HCT116 (cell line): ENCODE results near the gene MLX. TPM values are rescaled to one million over a fixed set of nuclear protein-coding genes. Genes with fewer than 3 reads are reported as not detected.

ENCODE experiments used
- ATAC-seq: fragments of 200-7000 bp; cut with Tn5 transposase; 2 replicates; pipeline ENCODE4 v1.9.1; 2020; ENCODE audit warnings: mild to moderate bottlenecking, moderate library complexity
- BruUV-seq: library from RNA; stranded (reverse); fragments of 400-500 nt; replicated peaks from 2 replicates; lab custom pipeline; 2021; lab: Mats Ljungman, UMichigan
- CTCF ChIA-PET: fragments of 300-600 bp; sonication (Branson Sonifier 250); formaldehyde crosslinking; loops from one replicate; lab custom pipeline; 2021; ENCODE audit warnings: antibody characterized with exemption; lab: Charles Lee
- POLR2A ChIA-PET: fragments of 300-600, 350-600 bp; sonication (Branson Sonifier 250); formaldehyde crosslinking; loops from one replicate; lab custom pipeline; 2021; ENCODE audit warnings: antibody characterized with exemption; lab: Charles Lee
- RAD21 ChIA-PET, 2 experiments: fragments of 300-600 bp; sonication (Branson Sonifier 250); formaldehyde crosslinking; loops; one replicate each; lab custom pipeline; 2023; ENCODE audit warnings: low total read pairs in 2 of 2; ENCODE audit not compliant: uncharacterized antibody in 2 of 2, unreplicated experiment in 2 of 2, low non-redundant PET in 1 of 2; lab: Charles Lee
- DNase-seq: peaks from one replicate; pipeline ENCODE4 v3.0.0-alpha.2; 2010; ENCODE audit warnings: low read depth, low spot score
- H2AFZ ChIP-seq: fragments of 200-600 bp; shearing (Covaris generic), sonication (generic); 2 replicates; pipeline ENCODE4 v1.6.1; 2017; ENCODE audit warnings: low read depth, mixed run types, mixed read lengths, antibody characterized with exemption, low read length; ENCODE audit not compliant: poor library complexity, severe bottlenecking
- H3K27ac ChIP-seq: 2 replicates; pipeline ENCODE4 v1.5.1; 2012; ENCODE audit warnings: low read depth, low read length
- H3K27me3 ChIP-seq: fragments of 200-600 bp; sonication (generic); 2 replicates; pipeline ENCODE4 v1.6.1; 2016; ENCODE audit warnings: mixed run types, low read length, mixed read lengths; ENCODE audit not compliant: insufficient read depth
- H3K36me3 ChIP-seq, 2 experiments: fragments of 200-500 bp in 1 of 2; fragments of 200-600 bp in 1 of 2; sonication (Bioruptor generic) in 1 of 2; sonication (generic) in 1 of 2; 2 replicates each; pipeline versions ENCODE4 v1.5.1 to v1.6.1; 2014 to 2016; ENCODE audit warnings: low read length in 2 of 2, inconsistent platforms in 1 of 2, mixed read lengths in 1 of 2, mixed run types in 1 of 2; ENCODE audit not compliant: insufficient read depth in 2 of 2, control insufficient read depth in 1 of 2
- H3K4me1 ChIP-seq, 2 experiments: fragments of 200-600 bp in 1 of 2; sonication (generic) in 1 of 2; 2 replicates each; pipeline versions ENCODE4 v1.5.1 to v1.6.1; 2012 to 2017; ENCODE audit warnings: low read length in 2 of 2, inconsistent platforms in 1 of 2, mild to moderate bottlenecking in 1 of 2, mixed read lengths in 1 of 2, mixed run types in 1 of 2, moderate library complexity in 1 of 2; ENCODE audit not compliant: insufficient read depth in 2 of 2, control insufficient read depth in 1 of 2
- H3K4me2 ChIP-seq: fragments of 200-600 bp; sonication (generic); 2 replicates; pipeline ENCODE4 v1.6.1; 2017; ENCODE audit warnings: mixed run types, low read length, mixed read lengths
- H3K4me3 ChIP-seq, 2 experiments: fragments of 200-600 bp in 1 of 2; sonication (generic) in 1 of 2; replicated peaks in 1 of 2; 2 replicates each; pipeline ENCODE4 v1.5.1; 2011 to 2016; ENCODE audit warnings: low read length in 2 of 2, control low read depth in 1 of 2, low read depth in 1 of 2, mild to moderate bottlenecking in 1 of 2, mixed read lengths in 1 of 2, mixed run types in 1 of 2
- H3K79me2 ChIP-seq: fragments of 200-600 bp; sonication (generic); 2 replicates; pipeline ENCODE4 v1.6.1; 2017; ENCODE audit warnings: mild to moderate bottlenecking, mixed run types, low read length, moderate library complexity, mixed read lengths; ENCODE audit not compliant: insufficient read depth
- H3K9ac ChIP-seq: fragments of 200-600 bp; sonication (generic); 2 replicates; pipeline ENCODE4 v1.6.1; 2016; ENCODE audit warnings: low read length, mixed read lengths
- H3K9me2 ChIP-seq: fragments of 200-600 bp; sonication (generic), shearing (Covaris generic); 2 replicates; pipeline ENCODE4 v1.6.1; 2017; ENCODE audit warnings: mixed run types, mild to moderate bottlenecking, moderate library complexity; ENCODE audit not compliant: insufficient read depth
- H3K9me3 ChIP-seq, 2 experiments: fragments of 200-500 bp in 1 of 2; fragments of 200-600 bp in 1 of 2; sonication (Bioruptor generic) in 1 of 2; sonication (generic) in 1 of 2; 2 replicates each; pipeline ENCODE4 v1.6.1; 2014 to 2017; ENCODE audit warnings: low read length in 2 of 2, mixed read lengths in 2 of 2, inconsistent platforms in 1 of 2, low read depth in 1 of 2, mild to moderate bottlenecking in 1 of 2, mixed run types in 1 of 2, moderate library complexity in 1 of 2; ENCODE audit not compliant: control insufficient read depth in 1 of 2, insufficient read depth in 1 of 2
- H4K20me1 ChIP-seq: fragments of 200-600 bp; sonication (generic), shearing (Covaris generic); 2 replicates; pipeline ENCODE4 v1.6.1; 2017; ENCODE audit warnings: mixed run types, mild to moderate bottlenecking, moderate library complexity; ENCODE audit not compliant: insufficient read depth
- ATF3 ChIP-seq: IDR thresholded peaks from 2 replicates; pipeline ENCODE4 v1.6.1; 2012
- CBX3 ChIP-seq: IDR thresholded peaks from 2 replicates; pipeline ENCODE4 v1.6.1; 2012; ENCODE audit warnings: low read depth
- CTCF ChIP-seq, 3 experiments: fragments of 200-600 bp in 1 of 3; sonication (generic) in 1 of 3; IDR thresholded peaks in 2 of 3; conservative IDR thresholded peaks in 1 of 3; 2 replicates each; pipeline ENCODE4 v1.5.1; 2012 to 2017; ENCODE audit warnings: low read depth in 2 of 3, low read length in 2 of 3, antibody characterized with exemption in 1 of 3, borderline replicate concordance in 1 of 3, control low read depth in 1 of 3, mild to moderate bottlenecking in 1 of 3, mixed read lengths in 1 of 3, mixed run types in 1 of 3, moderate library complexity in 1 of 3; ENCODE audit not compliant: insufficient read depth in 1 of 3
- EGR1 ChIP-seq: IDR thresholded peaks from 2 replicates; pipeline ENCODE4 v1.6.1; 2012; ENCODE audit warnings: low read depth
- ELF1 ChIP-seq: IDR thresholded peaks from 2 replicates; pipeline ENCODE4 v1.6.1; 2012; ENCODE audit warnings: low read depth, borderline replicate concordance
- EZH2 ChIP-seq: fragments of 200-600 bp; sonication (generic); IDR thresholded peaks from 2 replicates; pipeline ENCODE4 v1.6.1; 2017; ENCODE audit warnings: antibody characterized with exemption, mixed run types
- EZH2phosphoT487 ChIP-seq: fragments of 200-600 bp; IDR thresholded peaks from 2 replicates; pipeline ENCODE4 v1.6.1; 2018; ENCODE audit warnings: antibody characterized with exemption, borderline replicate concordance
- FOSL1 ChIP-seq: IDR thresholded peaks from 2 replicates; pipeline ENCODE4 v1.6.1; 2012; ENCODE audit warnings: low read depth
- JUND ChIP-seq: IDR thresholded peaks from 2 replicates; pipeline ENCODE4 v1.6.1; 2012
- MAX ChIP-seq: IDR thresholded peaks from 2 replicates; pipeline ENCODE4 v1.6.1; 2012
- POLR2A ChIP-seq: IDR thresholded peaks from 2 replicates; pipeline ENCODE4 v1.7.0; 2011; ENCODE audit warnings: borderline replicate concordance; ENCODE audit not compliant: insufficient read depth, insufficient read length; ENCODE audit errors: extremely low read depth
- POLR2AphosphoS5 ChIP-seq: IDR thresholded peaks from 2 replicates; pipeline ENCODE4 v1.6.1; 2011; ENCODE audit warnings: mild to moderate bottlenecking, low read depth, low read length, moderate library complexity
- REST ChIP-seq: IDR thresholded peaks from 2 replicates; pipeline ENCODE4 v1.6.1; 2012; ENCODE audit warnings: low read depth
- SIN3A ChIP-seq: IDR thresholded peaks from 2 replicates; pipeline ENCODE4 v1.6.1; 2012; ENCODE audit warnings: low read depth
- SP1 ChIP-seq: IDR thresholded peaks from 2 replicates; pipeline ENCODE4 v1.6.1; 2012; ENCODE audit warnings: low read depth
- SRF ChIP-seq: IDR thresholded peaks from 2 replicates; pipeline ENCODE4 v1.6.1; 2012; ENCODE audit warnings: low read depth
- TCF7L2 ChIP-seq: IDR thresholded peaks from 2 replicates; pipeline ENCODE4 v1.7.0; 2011; ENCODE audit warnings: borderline replicate concordance, inconsistent platforms; ENCODE audit not compliant: insufficient read depth, insufficient read length; ENCODE audit errors: extremely low read depth
- YY1 ChIP-seq: IDR thresholded peaks from 2 replicates; pipeline ENCODE4 v1.6.1; 2011; ENCODE audit warnings: low read length, low read depth, moderate library complexity, mild to moderate bottlenecking; ENCODE audit not compliant: insufficient replicate concordance; ENCODE audit errors: extremely low read depth
- ZBTB33 ChIP-seq: IDR thresholded peaks from 2 replicates; pipeline ENCODE4 v1.6.1; 2011; ENCODE audit warnings: mild to moderate bottlenecking, low read length, moderate library complexity; ENCODE audit not compliant: insufficient replicate concordance; ENCODE audit errors: extremely low read depth
- ZFX ChIP-seq: fragments of 450-650 bp; IDR thresholded peaks from 2 replicates; pipeline ENCODE4 v1.6.1; 2017
- ZNF274 ChIP-seq: fragments of 200-500 bp; sonication (Bioruptor generic); IDR thresholded peaks from 2 replicates; pipeline ENCODE4 v1.6.1; 2014; ENCODE audit warnings: mild to moderate bottlenecking, low read depth, low read length, inconsistent platforms
- intact Hi-C: fragments of 100-400 bp; cut with micrococcal nuclease; formaldehyde crosslinking; loops from 2 replicates; pipeline ENCODE4 v1.10.0; 2022
- total RNA-seq: library from RNA; stranded (reverse); gene quantifications from one replicate; pipeline ENCODE4 v1.2.1, GENCODE V29; 2021; ENCODE audit not compliant: unreplicated experiment

Gene MLX
- total RNA-seq, 1 experiment from 2014 or later = 47.9 TPM

- BruUV-seq = no TSS peak
- Histone ChIP-seq H2AFZ (peak within 1 kb of the TSS; percentile 77), H3K79me2 (no peaks in the 10 kb centered on the region), H3K9me3 (no peaks in the 10 kb centered on the region), H3K4me2 (peak within 1 kb of the TSS; percentile 98), H4K20me1 (no peaks in the 10 kb centered on the region), H3K4me1 (peaks cover 23 to 37% of the 10 kb centered on the region in 2 experiments), H3K9me2 (no peaks in the 10 kb centered on the region), H3K4me3 (peak within 1 kb of the TSS; percentile 71 to 90), H3K36me3 (no peaks in the 10 kb centered on the region; a peak in 1 of 4 replicates), H3K9ac (peak within 1 kb of the TSS; percentile 84), H3K27ac (peak within 1 kb of the TSS; percentile 97), H3K27me3 (no peaks in the 10 kb centered on the region)
- DNase-seq (peak; percentile 63), ATAC-seq (peak; percentile 84)
- ChIA-PET RAD21 (interaction anchor here in 1 of 2 experiments (0.8 kb wide), 1 partner anchor 9 kb away, joined by 4 read pairs; no protein-coding TSS in a partner anchor), POLR2A (interaction anchor here (0.7 to 2.1 kb wide), 3 partner anchors 17 to 142 kb away, joined by 3 to 7 read pairs (median 6); partner anchors contain the start of gene CAVIN1), CTCF (interaction anchor here (0.6 to 1.6 kb wide), 7 partner anchors 9 to 840 kb away, joined by 3 to 8 read pairs (median 3); partner anchors contain the start of gene STAT3)
- intact Hi-C loops = no loop called here
- TF ChIP-seq CTCF (IDR thresholded peaks at IDR 0.05 in 2 of 3, conservative IDR thresholded peaks at IDR 0.05 in 1 of 3; ENCODE audit: borderline replicate concordance in 1 of 3, insufficient read depth in 1 of 3, low read depth in 2 of 3, low read length in 2 of 3) (no peak), REST (no peak), SRF (no peak), ZFX (no peak), EZH2phosphoT487 (no peak), ZNF274 (no peak), EGR1 (no peak), EZH2 (no peak), POLR2A (peak; percentile 31), ELF1 (no peak; the same call in 1 of the 2 replicates), CBX3 (no peak), ATF3 (no peak), YY1 (peak; percentile 25), FOSL1 (no peak), ZBTB33 (no peak), JUND (no peak), SIN3A (peak; percentile 65), TCF7L2 (no peak), SP1 (peak; percentile 61; the same call in 1 of the 2 replicates), POLR2AphosphoS5 (peak; percentile 76), MAX (peak; percentile 79)
These were observed 30.9 kb upstream of the MLX start, which contains the start of gene NAGLU for GRCh38 chr17:42536048-42536371. NAGLU (plus strand) TSS chr17:42536241; CDS start chr17:42536273, 32 bp downstream.
